Peyer's patch (tissue), 4 donors: Measurements from ENCODE around the gene DRD3. TPM values are rescaled to one million over a fixed set of nuclear protein-coding genes. Genes with fewer than 3 reads are reported as not detected.

ENCODE experiments used
- DNase-seq, 3 donors: peaks; one replicate each; pipeline ENCODE4 v3.0.0-alpha.2; 2017 to 2019
- H3K27ac ChIP-seq, 4 donors: fragments of 200-600 bp; sonication (generic); one replicate each; pipeline ENCODE4 v1.5.1; 2016 to 2019
- H3K27me3 ChIP-seq, 2 donors: fragments of 200-600 bp; sonication (generic); one replicate each; pipeline ENCODE4 v1.5.1; 2019
- H3K36me3 ChIP-seq, 3 donors: fragments of 200-600 bp; sonication (generic); one replicate each; pipeline ENCODE4 v1.5.1; 2016 to 2019
- H3K4me1 ChIP-seq, 4 donors: fragments of 200-600 bp; sonication (generic); one replicate each; pipeline ENCODE4 v1.5.1; 2016 to 2019
- H3K4me3 ChIP-seq, 4 donors: fragments of 200-600 bp; sonication (generic); 1 replicate in 3 of 4; 2 replicates in 1 of 4; pipeline ENCODE4 v1.5.1; 2016 to 2019; ENCODE audit warnings: mild to moderate bottlenecking in 1 of 4
- H3K9me3 ChIP-seq, 4 donors: fragments of 200-600 bp; sonication (generic); one replicate each; pipeline ENCODE4 v1.5.1; 2016 to 2019; ENCODE audit warnings: mild to moderate bottlenecking in 1 of 4
- POLR2A ChIP-seq, 2 donors: fragments of 450-650 bp; IDR thresholded peaks; one replicate each; pipeline ENCODE4 v1.5.1; 2017; ENCODE audit warnings: antibody characterized with exemption in 2 of 2, mild to moderate bottlenecking in 2 of 2, moderate library complexity in 2 of 2
- total RNA-seq, 4 donors: library from RNA; depleted of rRNA; stranded (reverse); fragments of >200 nt; gene quantifications; one replicate each; pipeline ENCODE4 v1.1.0, GENCODE V29; 2016
- TF ChIP-seq, protein P1 (sequence below), 6 experiments: fragments of 450-650 bp in 4 of 6; fragments of 200-600 bp in 2 of 6; sonication (generic) in 1 of 6; IDR thresholded peaks; one replicate each; pipeline ENCODE4 v1.5.1; 2017 to 2019; ENCODE audit warnings: antibody characterized with exemption in 6 of 6, mild to moderate bottlenecking in 3 of 6, moderate library complexity in 1 of 6

The DRD3 gene
- total RNA-seq, 4 donors from 2014 or later = not detected

DNA sequence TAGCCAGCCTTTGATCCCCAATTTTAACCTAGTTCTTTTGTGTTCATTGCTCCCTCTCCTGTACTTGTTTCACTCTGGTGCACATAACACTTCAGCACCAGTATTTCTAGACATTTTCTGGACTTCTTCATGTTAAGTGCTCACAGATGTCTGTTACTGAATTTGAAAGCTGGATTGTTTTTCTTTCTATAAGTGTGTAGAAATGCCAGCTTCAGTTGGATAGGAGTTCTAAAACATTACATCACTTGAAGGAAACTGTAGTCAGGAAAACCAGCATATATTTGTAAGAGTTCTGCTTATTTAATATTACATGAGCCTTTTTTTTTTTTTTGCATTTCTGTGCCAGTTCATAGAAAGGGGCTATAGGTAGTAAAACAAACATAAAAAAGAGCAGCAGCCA is 100.7 kb downstream of the DRD3 start:
- Histone ChIP-seq H3K4me1 (no peaks in the 10 kb centered on the region), H3K27me3 (no peaks in the 10 kb centered on the region), H3K4me3 (no peak overlapping the region), H3K27ac (no peak overlapping the region), H3K9me3 (no peaks in the 10 kb centered on the region), H3K36me3 (peaks cover 0 to 91% (median 0%) of the 10 kb centered on the region in 3 donors)
- TF ChIP-seq POLR2A (IDR thresholded peaks at IDR 0.05) = no peak
- TF ChIP-seq, protein P1, sequence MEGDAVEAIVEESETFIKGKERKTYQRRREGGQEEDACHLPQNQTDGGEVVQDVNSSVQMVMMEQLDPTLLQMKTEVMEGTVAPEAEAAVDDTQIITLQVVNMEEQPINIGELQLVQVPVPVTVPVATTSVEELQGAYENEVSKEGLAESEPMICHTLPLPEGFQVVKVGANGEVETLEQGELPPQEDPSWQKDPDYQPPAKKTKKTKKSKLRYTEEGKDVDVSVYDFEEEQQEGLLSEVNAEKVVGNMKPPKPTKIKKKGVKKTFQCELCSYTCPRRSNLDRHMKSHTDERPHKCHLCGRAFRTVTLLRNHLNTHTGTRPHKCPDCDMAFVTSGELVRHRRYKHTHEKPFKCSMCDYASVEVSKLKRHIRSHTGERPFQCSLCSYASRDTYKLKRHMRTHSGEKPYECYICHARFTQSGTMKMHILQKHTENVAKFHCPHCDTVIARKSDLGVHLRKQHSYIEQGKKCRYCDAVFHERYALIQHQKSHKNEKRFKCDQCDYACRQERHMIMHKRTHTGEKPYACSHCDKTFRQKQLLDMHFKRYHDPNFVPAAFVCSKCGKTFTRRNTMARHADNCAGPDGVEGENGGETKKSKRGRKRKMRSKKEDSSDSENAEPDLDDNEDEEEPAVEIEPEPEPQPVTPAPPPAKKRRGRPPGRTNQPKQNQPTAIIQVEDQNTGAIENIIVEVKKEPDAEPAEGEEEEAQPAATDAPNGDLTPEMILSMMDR (IDR thresholded peaks at IDR 0.05) = no peak
- no peak for DNase-seq

Other genes starting within 250 kb of the DRD3 start
- 10 to 100 TPM; 15.7 to 27.2 (median 25.2) TPM for gene ZDHHC23, start 231.0 kb downstream of the DRD3 start, total RNA-seq
- 10 to 100 TPM in 1 of 4 donors, 1 to 10 TPM in 3; 3.3 to 25.6 (median 7.4) TPM for gene CCDC191, start 122.5 kb downstream of the DRD3 start, total RNA-seq
- gene QTRT2, start 122.3 kb downstream of the DRD3 start, total RNA-seq = 10 to 100 TPM; 12.2 to 44.2 (median 26.2) TPM
- not detected for gene ZNF80, start 58.5 kb upstream of the DRD3 start, total RNA-seq
- gene TIGIT, start 115.0 kb upstream of the DRD3 start, total RNA-seq = 1 to 10 TPM in 2 of 4 donors, under 1 TPM in 1, not detected in 1; 0.35 to 5.0 (median 2.5) TPM